H4 (cell line): Measurements from ENCODE around the gene GLG1. TPM values are rescaled to one million over a fixed set of nuclear protein-coding genes. Genes with fewer than 3 reads are reported as not detected.
"Not testable (repeated sequence)": the region's sequence is repeated elsewhere in the genome, so short reads cannot be mapped to it uniquely, and the experiment has no call there.

ENCODE experiments used
- DNase-seq: peaks from one replicate; pipeline ENCODE4 v3.0.0-alpha.2; 2015; ENCODE audit warnings: low spot score
- total RNA-seq: library from RNA; depleted of rRNA; stranded (reverse); fragments of >200 nt; shearing (Covaris generic); gene quantifications from 2 replicates; pipeline ENCODE4 v1.2.3, GENCODE V29; 2014; rRNA removed

Gene GLG1
- total RNA-seq, result 80.2 and 81.2 TPM in 2 replicates

- DNase-seq, result peak; percentile 83
These were observed at the start of gene GLG1 for GRCh38 chr16:74606521-74607309. GLG1 (minus strand) TSS chr16:74607114; CDS start chr16:74607094, 20 bp downstream.

- DNase-seq, result no peak
These were observed 47.7 kb upstream of the GLG1 start for GRCh38 chr16:74654536-74655050.

- not testable (repeated sequence) for DNase-seq
These were observed 46.0 kb upstream of the GLG1 start for GRCh38 chr16:74652883-74653282.

- DNase-seq, result no peak
These were observed 45.3 kb upstream of the GLG1 start for GRCh38 chr16:74652249-74652648.

- DNase-seq, result no peak
These were observed 44.9 kb upstream of the GLG1 start for GRCh38 chr16:74651841-74652240.

- DNase-seq, result no peak
These were observed 44.2 kb upstream of the GLG1 start for GRCh38 chr16:74650966-74651567.

GRCh38 chr16:74649839-74650504, 43.1 kb upstream of the GLG1 start:
- no peak for DNase-seq

- DNase-seq, result no peak
These were observed 35.1 kb upstream of the GLG1 start for GRCh38 chr16:74641969-74642368.

GRCh38 chr16:74637742-74638453, 31.0 kb upstream of the GLG1 start:
- DNase-seq, result no peak

GRCh38 chr16:74635303-74635702, 28.4 kb upstream of the GLG1 start:
- DNase-seq, result no peak

- no peak for DNase-seq
These were observed 26.8 kb upstream of the GLG1 start for GRCh38 chr16:74633686-74634085.

GRCh38 chr16:74627506-74628220, 20.7 kb upstream of the GLG1 start:
- DNase-seq, result no peak

GRCh38 chr16:74626741-74627416, 20.0 kb upstream of the GLG1 start:
- no peak for DNase-seq

GRCh38 chr16:74625500-74626350, 18.8 kb upstream of the GLG1 start:
- DNase-seq, result no peak

GRCh38 chr16:74623839-74624235, 16.9 kb upstream of the GLG1 start:
- DNase-seq, result no peak

GRCh38 chr16:74623214-74623838, 16.4 kb upstream of the GLG1 start:
- peak; percentile 44 for DNase-seq

- DNase-seq, result no peak
These were observed 15.1 kb upstream of the GLG1 start for GRCh38 chr16:74622005-74622404.

- DNase-seq, result no peak
These were observed 10.4 kb upstream of the GLG1 start for GRCh38 chr16:74617206-74617788.

- peak; percentile 28 for DNase-seq
These were observed 4.8 kb upstream of the GLG1 start for GRCh38 chr16:74611721-74612120.
